HG03575 (cell line): ENCODE data around the gene PTGDS.

Experiments used
- ATAC-seq: cut with Tn5 transposase; IDR thresholded peaks from one replicate; pipeline ENCODE4 v1.9.1; 2021; ENCODE audit not compliant: unreplicated experiment, insufficient number of reproducible peaks, low FRiP score; ENCODE audit errors: extremely low read depth

PTGDS gene

DNA sequence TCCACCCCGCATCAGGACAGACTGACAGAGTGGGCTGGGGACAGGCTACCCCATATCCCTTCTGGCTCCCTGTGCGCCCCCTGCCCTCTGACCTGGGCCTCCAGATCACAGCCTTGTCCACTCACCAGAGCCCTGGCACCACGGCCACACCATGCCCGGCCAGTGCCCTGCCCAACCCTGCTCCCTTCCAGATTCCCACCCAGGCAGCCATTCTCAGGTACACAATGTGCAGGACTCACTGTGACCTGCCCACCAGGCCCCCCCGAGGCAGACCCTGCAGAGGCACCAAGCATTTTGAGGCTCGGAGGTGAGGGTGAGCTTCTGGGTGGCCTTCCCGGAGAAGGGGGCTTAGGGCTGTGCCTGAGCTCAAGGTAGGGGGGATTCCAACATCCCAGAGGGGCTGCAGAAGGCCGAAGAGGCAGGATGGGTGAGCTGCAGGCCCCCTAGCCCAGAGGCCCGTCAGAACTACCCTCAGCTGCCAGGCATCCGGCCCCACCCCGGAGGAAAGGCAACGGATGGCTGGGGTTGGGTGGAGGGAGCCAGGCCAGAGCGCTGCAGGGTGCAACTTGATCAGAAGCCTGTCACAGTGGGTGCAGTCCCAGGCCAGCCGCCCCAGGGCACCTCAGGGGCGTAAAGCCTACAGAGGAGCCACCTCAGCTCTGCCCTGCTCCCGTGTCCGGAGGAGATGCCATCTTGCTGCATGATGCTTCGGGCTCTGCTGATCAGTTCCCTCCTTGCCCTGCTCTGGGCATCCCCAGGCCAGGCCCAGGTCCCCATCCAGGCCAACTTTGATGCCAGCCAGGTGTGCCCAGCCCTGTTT, 5.1 kb downstream of the PTGDS start, which contains the start of gene LCNL1:
TSS of gene LCNL1 (plus strand) at position 762 of the 820 bp plus-strand sequence. CDS start 594 bp downstream, outside the sequence.
- ATAC-seq: no peak

DNA sequence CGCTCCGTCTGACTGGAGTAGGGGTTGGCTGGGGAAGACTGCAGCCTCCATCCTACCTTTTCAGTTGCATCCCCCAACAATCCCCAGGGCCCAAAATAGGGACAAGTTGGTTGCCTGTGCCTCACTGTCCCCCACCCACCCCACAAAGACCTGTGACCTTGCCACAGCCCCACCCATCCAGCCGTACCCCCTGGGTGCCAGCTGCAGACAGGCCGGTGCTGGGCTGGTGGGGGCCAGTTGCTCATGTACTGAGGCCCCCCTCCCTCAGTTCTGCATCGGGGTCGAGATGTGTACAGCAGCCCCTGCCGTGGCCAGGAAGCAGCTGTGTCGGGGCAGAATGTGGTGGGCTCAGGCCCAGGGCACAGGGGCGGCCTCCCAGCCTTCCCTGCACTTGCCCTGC, 5.9 kb downstream of the PTGDS start:
- ATAC-seq: no peak

DNA sequence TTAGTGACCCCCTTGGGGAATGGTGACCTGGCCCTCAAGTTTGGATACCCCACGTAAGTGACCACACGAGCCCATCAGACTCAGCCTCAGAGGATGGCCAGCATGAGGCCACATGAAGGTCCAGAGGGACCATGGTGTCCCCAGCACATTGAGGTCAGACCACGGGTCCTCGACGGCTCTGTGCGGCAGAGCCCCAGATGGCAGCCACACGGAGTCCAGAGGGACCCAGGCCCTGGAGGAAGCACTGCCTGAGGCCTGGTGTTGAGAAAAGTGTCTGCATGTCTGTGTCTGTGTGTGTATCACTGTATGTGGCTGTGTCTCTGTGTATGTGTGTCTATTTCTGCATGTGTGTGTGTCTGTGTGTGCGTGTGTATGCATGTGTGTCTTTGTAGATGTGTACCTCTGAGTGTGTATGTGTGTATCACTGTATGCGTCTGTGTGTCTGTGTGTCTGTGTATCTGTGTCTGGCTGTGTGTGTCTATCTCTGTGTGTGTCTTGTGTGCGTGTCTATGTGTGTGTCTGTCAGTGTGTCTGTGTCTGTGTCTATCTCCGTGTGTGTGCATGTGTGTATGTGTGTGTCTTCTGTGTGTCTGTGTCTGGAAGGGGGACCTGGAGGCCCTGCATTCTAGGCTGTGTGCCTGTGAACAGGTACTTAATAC, 6.5 kb downstream of the PTGDS start:
- no peak for ATAC-seq

DNA sequence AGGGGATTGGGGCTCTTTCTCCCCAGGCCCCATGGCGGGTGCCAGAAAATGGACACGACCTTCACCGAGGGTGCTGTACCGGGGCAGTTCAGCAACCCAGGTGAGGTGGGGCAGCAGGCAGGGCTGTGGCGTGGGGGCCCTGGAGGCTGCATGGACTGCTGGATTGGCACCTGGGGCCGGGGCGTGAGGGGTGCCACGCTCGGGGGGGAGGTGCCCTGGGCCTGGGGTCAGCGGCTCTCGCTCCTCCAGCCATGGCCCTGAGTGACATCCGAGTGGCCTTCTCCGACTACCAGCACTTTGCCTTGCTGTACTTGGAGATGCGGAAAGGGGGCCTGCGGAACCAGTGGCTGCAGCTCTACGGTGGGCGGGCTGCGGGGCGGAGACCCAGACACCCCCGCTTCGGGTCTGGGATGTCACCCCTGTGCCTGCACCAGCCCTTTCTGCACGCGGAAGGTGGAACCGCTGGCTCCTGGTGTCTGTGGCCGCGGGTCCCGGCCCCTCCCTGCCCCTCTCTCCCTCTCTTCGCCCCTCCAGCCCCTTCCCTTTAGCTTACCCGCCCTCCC, 7.2 kb downstream of the PTGDS start:
- no peak for ATAC-seq

DNA sequence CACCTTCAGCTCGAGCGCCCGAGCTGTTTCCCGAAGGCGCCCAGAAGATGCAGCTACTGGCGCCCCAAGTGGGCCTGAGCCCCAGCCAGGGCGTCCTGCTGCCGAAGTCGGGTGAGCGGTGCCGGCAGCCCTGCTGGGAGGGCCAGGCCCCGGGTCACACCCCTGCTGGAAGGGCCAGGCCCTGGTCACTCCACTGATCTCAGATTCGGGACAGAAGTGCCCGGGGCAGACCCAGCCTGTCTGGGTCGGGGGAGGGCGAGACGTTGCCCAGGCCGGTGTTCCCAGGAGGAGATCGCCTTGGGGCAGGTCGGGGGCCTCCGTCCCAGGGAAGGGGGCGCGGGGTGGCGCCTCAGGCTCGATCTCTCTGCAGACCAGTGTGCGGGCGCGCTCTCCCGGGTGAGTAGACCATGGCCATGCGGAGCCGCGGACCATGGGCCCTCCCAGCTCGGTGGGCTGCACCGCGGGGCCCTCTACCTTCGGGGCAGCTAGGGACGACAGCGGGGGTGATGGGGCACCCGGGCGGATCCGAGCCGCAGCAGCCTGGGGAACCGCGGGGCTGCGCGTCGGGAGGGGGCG, 7.8 kb downstream of the PTGDS start:
- no peak for ATAC-seq

DNA sequence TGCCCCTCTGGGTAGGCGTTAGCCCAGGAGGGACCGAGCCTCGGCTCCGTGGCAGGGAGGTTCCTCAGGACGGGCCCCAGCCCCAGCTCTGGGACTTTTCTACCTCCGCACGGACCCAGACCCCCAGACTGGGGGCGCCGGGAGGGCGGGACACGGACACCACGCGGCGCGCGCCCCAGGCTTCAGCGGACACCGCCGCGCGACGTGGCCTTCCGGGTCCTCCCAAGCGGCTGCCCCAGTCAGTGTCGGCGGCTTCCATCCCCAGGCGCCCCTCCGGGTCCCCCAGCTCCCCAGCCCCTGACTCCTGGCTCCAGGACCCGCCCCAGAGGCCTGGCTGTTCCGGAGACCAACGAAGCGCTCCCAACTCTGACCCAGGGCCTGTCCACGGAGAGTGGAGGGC, 8.5 kb downstream of the PTGDS start:
- no peak for ATAC-seq

DNA sequence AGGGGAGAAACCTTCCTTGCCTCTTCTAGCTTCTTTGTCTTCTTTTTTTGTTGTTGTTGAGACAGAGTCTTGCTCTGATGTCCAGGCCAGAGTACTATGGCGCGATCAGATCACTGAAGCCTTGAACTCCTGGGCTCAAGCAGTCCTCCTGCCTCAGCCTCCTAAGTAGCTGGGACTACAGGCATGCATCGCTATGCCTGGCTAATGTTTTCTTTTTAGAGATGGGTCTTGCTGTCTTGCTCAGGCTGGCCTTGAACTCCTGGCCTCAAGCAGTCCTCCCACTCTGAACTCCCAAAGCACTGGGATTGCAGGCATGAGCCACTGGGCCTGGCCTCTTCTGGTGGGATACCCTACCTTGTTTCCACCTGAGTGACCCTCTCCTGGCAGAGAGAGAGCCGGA, 11.6 kb downstream of the PTGDS start:
- no peak for ATAC-seq

DNA sequence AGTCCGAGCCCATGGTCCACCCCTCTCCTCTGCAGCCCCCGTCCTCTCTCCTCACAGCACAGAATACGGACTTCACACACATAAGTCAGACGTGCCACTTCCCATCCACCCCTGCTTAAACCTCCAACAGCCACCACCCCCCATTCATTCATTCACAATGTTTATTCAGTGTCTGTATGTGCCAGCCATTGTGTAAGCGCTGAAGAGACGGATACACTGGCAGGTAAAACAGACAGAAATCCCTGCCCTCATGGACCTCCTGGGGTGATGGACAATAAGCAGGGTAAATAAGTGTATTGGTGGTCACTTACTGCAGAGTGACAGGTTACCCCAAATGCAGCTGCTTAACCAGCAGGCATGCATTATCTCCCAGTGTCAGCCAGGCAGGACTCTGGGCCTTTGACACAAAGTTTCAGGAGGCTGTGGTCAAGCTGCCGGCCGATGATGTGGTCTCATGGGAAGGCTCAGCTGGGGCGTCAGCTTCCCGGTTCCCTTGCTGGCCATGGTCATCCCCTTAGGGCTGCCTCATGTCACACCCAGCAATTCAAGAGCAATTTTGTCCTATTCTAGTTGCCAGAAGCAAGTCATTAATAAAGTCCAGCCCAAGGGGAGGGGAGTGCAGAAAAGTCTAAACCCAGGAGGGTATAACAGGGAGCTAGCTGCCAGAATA, 13.1 kb downstream of the PTGDS start:
- ATAC-seq: no peak

DNA sequence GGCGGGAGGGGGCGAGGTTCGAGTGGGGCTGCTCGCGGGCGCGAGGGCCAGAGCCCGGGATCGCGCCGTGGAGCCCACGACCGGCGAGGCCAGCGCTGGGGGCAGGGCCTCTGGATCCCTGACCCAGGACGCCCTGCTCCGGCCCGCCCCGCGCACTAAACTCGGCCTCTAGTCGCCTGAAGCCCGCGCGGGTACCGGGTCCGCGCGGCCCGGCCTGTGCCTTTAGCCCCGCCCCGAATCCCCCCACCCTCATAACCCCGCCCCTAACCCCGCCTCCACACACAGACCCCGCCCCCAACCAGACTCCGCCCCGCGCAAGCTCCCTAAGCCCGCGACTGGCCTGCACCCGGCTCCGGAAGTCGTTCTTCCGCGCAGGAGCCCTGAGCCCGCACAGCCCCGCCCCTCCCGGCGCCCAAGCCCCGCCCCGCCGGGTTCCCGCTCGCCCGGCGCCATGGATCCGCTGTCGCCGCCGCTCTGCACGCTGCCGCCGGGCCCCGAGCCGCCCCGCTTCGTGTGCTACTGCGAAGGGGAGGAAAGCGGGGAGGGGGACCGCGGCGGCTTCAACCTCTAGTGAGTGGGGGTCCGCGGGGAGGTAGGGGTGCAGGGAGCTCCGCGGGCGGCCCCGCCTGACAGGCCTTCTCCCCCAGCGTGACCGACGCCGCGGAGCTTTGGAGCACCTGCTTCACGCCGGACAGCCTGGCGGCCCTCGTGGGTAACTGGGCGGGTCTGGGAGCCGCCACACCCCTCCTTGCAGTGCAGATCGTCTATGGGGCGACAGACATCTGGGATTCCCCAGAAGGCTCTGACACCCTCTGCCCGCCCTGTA, 14.9 kb downstream of the PTGDS start, which contains the start of gene PAXX:
TSS of gene PAXX (plus strand) at position 430 of the 826 bp plus-strand sequence. CDS start at position 452, 22 bp downstream.
- ATAC-seq: no peak

DNA sequence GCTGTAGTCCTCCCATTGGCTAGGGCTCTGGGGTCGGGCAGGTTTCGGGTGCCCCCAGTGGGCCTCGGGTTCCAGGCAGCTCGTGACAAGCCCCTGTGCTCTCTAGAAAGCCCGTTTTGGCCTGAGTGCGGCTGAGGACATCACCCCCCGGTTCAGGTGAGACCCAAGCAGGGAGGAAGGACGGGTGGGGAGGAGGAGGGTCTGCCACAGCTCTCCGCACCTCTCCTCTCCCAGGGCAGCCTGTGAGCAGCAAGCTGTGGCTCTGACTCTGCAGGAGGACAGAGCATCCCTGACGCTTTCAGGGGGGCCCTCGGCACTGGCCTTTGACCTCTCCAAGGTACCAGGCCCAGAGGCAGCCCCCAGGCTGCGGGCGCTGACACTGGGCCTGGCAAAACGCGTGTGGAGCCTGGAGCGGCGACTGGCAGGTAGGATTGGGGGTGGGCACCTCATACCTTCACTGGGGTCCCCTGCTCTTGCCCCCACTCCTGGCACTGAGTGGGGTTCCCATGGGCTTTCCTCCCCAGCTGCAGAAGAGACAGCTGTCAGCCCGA, 15.6 kb downstream of the PTGDS start:
- no peak for ATAC-seq

DNA sequence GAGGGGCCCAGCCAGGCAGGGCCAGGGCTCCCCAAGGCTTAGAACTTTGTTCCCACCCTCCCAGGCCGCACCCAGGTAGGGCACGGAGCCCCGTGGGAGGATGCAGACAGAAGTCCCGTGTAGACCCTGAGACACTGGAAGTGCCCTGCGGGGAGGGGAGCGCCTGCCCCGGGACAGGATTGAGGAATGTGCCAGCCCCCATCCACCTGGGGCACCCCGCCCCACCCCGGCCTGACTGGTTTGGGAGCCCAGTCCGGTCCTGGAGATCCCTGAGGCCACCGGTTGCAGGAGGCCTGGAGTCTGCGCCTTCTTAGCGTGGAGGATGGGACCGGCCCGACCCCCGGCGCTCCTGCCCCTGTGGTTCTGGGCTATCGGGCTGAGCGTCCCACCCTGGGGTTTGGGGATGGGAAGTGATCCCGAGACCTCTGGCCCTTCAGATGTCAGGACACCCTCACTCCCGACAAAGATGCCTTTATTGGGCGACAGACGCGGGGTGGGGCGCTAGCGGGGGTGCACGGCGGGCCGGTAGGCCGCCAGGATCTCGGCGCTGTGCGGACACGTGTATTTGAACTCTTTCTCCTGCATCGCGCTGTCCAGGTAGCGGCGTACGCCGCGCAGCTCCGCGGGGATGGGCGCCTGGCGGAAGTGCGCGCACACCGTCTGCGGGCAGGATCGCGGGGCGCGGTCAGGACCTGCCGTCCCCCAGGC, 17.0 kb downstream of the PTGDS start:
- ATAC-seq: no peak

DNA sequence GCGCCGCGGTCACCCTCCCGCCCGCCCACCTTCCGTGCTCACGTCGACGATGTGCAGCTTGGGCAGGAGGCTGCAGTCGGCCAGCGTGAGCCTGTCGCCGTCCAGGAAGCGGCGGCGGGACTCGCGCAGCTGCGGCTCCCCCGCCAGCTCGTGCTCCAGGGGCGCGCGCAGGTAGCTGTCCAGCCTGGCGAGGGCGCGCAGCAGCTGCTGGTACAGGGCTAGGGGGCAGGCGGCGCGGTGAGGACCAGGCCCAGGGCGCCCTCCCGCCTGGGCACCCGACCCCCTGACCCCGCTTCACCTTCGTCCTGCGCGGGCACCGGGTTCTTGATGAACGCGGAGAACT, 17.6 kb downstream of the PTGDS start:
- no peak for ATAC-seq

DNA sequence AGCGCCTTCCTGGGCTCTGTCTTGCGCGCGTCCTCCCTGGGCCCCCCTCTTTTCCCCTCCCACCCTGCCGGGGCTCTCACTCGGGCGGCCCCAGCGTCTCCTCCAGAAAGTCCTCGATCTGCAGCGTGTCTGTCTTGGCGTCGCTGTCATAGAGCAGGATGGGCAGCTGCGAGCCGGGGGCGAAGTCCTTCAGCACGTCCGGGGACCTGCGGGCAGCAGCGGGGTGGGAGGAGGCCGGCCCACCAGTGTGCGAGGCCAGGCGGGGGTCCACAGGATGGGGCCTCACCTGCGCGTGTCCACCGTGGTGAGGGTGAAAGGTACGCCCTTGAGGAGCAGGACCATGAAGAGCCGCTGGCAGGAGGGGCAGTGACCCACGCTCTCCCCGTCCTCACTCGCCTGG, 18.1 kb downstream of the PTGDS start:
- ATAC-seq: no peak

DNA sequence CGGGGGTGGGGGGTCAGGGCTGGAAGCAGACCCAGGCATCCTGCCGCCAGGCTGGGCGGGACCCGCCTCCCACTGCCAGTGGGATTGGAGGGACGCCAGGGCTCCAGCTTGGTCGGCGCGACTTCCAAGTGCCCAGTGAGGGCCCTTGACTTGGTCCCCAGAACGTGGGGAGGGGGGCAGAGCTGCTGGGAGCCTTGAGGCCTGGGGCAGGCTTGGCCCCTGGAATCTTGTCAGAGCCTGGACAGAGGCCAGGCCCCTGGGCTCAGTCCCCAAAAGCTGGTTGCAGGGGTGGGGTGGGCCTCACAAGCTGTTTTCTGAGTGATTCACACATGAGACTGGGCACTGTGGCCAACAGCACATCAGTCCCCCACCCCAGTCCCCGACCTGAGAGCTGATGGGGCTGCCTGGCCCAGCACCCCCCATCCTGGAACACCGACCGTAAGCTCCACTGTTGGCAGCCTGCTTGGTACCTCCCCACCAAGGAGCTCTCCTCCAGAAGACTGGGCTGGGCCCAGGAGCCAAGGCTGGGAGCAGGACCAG, 18.5 kb downstream of the PTGDS start:
- ATAC-seq: no peak

DNA sequence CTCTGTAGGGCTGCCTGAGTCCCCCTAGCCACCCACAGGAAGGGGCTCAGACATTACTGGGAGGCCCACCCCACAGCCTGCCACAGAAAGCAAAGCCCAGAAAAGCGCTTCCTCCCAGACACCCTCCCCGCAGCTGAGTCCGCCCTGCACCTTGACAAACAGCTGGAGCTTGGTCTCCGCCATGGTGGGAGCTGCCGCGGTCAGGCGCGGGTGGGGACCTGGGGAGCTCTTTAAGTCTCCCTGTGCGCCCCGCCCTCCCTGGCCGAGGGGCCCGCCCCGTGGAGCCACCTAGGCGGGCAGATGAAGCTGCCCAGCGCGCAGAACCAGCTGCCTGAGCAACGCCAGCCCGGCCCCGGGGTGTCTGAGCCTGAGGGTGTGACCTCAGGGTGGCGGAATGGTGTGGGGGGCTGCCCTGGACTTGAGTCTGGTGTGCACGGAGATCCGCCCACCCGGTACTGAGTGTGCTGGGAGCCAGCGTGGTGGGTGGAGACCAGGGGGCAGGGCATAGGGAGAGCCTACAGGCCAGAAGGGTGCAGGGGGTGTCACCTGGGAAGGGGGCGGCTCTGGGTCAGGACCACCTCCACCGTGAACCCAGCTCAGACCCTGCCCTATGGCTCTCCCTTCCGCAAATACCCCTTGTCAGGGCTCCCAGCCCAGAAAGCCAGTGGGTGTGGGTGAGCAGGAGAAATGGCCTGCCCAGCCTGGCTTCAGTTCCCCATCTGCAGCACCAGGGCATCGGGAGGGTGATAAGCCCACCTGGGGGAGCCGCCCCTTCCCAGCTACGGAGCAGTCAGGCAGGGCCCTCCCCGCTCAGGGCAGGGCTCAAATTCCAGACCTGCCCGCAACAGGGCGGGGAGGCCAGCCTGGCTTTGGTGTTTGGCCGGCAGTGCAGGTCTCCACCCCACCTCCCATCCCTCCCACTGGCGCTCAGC, 19.3 kb downstream of the PTGDS start, which contains the start of gene CLIC3:
TSS of gene CLIC3 (minus strand) at position 208 of the 932 bp plus-strand sequence. CDS start at position 183, 25 bp downstream.
- ATAC-seq: no peak

DNA sequence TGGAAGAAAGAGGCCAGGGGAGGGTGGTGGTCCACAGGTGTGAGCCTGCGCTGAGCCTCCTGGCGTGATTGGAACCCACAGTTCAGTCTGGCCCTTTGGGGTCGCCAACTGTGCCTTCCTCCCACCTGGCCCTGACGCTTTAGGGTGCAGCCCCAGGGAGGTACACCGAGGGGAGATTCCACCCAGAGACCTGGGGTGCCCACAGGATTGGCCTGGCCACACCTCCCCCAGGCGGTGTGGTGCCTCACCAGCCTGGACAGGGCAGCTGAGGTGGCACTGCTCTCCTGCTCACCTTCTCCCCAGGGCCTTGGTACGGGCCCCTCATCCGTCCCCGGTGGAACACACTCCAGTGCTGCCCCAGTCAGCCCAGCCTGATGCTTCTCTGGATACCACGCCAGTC, 20.1 kb downstream of the PTGDS start:
- no peak for ATAC-seq
